ENCODE data around the gene PPIL1.

The PPIL1 gene

DNA sequence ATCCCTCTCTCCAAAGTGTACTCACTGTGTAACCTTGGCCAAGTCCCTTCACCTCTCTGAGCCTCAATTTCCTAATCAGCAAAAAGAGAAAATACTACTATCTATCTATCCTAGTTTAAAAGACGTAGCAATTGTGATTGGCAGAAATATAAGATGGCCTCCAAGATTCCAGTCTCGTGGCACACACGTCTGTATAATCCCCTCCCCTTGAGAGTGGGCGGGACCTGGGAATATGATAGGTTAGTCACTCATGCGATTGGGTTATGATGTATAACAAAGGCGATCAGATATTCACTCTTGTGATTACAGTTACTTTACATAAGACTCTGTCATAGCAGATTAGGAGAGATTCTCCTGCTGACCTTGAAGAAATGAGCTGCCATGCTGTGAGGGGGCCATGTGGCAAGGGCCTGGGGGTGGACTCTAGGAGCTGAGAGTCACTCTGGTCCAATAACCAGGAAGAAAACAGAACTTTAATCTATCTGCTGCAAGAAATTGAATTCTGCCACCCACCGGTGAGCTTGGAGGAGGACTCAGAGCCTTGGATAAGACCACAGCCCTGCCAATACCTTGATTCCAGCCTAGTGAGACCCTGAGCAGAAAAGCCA is 41.3 kb downstream of the PPIL1 start:
- no peak for DNase-seq

DNA sequence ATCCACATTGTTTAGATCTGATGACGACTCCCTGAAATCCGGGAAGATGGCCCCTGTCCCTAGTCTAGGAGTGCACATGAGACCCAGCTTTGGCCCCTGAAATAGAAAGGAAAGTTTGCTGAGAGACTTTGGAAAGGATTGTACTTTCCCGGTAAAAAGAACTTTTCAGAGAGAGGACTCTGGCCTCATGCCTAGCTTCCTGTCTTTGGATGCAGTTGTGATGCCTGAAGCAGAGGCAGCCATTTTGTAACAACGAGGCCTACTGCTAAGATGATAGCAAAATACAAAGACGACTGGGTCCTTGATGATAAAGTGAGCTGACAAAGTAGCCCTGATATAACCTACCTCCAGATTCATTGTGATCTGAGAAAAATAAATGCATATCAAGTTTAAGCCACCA is 42.3 kb downstream of the PPIL1 start:
- no peak for DNase-seq

DNA sequence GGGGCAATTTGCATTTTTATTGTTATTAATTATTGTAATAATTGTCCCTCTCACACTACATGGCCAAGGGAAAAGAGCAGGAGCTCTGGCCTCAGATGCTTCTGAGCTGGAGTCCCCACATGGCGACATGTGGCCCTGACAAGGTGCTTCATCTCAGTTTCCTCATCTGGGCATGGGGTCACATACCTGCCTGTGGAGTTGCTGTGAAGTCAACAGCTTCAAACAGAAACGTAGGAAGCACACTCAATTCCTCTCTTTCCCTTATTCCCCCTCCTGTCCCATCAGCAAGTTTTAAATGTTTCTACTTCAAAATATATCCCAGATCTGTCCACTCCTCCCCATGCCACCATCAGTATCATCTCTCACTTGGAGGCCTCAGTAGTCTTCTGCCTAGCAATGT is 44.0 kb downstream of the PPIL1 start:
- no peak for DNase-seq

DNA sequence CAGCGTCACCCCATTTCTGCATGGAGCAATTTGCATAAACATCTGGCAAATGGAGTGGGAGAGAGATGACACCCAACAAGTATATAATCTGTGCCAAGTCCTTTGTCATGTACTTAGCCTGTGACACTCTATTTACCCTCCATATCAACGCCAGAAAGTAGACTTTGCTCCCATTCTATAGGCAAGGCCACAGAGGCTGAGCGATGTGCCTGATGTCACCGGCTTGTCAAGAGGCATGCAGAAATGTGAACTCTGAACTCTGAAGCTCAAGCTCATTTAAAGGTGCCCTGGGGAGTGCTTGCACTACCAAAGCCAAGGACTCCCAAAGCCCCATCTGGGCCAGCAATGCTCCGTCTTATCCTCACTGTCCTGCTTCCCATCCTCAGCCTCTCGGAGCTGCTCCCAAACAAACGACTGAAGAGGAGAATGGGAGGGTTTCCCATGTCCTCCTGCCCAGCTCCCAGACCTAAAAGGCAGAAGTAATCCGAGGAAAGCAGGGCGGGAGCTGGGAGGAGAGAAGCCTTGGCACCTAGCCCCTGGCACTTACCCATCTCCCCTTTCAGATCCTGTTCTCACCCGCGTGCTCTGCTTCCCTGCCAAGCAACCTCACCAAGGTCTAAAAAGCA is 44.6 kb downstream of the PPIL1 start:
- DNase-seq: peak; percentile 27

DNA sequence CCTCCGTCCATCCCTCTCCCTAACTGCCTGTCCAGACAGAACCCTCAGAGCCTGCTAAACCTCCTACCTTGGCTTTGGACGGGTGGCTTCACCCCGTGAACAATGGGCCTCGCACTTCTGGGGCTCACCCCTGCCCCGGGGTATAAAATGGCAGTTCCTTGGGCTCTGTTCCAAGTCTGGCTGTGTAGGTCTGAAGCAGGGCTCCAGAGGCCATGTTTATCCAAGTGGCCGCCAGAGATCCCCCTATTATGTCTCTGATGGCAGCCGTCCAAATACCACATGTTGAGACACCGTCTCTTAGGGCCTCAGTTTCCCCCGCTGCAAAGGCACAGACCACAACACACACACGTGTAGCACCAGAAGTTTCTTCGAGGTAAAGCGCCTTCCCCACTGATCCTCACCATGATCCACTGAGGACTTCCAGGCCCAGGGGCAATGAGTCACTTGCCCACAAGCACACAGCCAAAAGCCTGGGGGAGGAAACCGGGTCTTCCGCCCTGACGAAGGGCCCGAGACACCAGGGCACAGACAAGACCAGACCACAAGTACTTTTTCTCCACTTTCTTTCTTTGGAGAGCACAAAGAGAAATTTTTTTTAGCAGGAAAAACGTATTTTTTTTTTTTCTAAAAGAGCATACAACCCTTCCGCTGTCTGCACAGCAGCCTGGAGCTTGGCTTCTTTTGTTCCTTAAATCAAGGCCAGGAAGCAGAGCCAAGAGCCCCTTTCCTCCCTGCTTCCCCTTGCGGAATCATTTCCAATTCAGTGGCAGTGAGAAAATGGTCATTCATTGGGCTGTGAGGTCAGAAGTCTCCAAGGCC is 47.1 kb downstream of the PPIL1 start:
- no peak for DNase-seq

DNA sequence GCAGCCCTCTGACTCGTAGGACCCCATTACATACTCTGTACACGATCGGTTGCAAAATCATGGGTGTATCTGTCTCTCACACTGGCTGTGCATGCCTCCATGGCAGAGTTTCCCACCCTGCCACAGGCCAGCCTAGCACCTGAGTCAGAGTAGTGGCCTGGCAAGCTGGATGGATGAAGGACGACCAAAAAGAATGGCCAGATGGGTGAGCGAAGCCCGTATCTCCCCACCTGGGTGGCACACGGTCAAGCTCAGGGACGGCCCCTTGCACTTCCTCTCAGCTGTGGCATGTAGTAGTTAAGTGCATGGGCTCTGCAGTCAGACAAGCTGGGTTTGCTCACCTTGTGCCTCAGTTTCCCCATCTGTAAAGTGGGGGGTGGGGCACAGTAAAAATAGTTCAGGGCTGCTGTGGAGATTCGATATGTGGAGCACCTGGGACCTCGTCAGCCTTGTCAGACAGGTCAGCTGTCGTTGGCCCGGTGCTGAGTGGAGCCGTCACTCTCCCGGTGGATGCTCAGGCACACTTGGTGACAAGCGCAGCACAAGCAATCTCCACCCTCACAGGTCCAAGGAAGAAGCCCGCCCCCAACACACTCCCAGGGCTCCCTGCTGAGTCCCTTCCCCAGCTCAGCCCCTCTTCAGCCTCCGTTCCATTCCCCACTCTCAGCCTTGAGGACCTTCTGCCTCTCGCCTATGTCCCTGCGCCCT is 47.9 kb downstream of the PPIL1 start:
- DNase-seq: no peak

DNA sequence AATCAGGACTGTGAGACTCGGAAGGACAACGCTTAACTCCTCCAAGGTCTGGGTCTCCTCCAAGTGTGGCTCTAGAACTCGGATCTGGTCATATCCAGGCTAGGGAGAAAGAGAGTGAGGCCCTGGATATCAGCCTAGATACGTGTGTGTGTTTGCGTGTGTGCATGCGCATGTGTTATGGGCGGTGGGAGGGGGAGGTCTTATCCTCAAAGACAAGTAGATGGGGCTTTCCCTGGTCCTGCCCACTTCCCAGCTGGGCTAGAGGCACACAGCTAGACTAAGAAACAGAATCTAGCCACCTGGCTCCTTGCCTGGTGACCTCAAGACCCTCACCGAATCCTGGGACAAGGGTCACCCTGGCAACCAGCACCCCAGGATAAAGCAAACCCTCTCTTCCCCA is 48.6 kb downstream of the PPIL1 start:
- DNase-seq: no peak

DNA sequence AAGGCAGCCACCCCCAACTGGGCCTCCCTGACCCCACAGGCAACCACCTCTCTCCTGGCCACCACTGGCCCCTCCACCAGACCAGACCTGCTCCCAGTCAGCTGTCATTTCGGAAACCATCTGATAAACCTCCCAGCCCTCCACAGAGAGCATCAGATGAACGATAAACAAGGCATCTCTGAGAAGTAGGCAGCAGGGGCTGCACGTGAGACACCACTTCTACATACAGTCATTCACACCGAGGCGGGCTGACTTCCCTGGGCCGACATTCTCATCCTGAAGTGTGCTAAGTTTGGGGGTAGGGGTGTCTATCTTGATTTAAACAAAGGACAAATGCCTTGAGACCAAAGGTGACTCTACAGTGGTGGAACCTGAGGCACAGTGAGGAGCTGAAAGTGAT is 49.2 kb downstream of the PPIL1 start:
- no peak for DNase-seq

DNA sequence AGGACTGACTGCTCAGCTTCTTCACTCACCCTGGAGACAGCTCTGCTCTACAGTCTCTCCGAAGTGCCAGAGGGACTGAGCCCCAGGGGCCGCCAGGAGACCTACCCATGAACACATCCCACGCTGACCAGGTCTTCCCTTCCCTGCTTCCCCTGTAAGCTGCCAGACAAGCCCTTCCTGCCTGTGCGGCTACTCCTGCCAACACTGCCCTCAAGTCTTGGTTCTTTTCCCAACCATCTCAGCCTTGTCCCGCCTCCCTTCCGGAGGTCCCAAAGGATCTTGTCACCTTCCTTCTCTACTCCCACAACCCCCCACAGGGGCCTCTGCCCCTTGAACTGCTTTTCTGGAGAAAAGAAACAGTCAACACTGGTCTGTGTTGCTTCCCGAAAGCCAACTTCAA is 50.4 kb downstream of the PPIL1 start:
- no peak for DNase-seq

DNA sequence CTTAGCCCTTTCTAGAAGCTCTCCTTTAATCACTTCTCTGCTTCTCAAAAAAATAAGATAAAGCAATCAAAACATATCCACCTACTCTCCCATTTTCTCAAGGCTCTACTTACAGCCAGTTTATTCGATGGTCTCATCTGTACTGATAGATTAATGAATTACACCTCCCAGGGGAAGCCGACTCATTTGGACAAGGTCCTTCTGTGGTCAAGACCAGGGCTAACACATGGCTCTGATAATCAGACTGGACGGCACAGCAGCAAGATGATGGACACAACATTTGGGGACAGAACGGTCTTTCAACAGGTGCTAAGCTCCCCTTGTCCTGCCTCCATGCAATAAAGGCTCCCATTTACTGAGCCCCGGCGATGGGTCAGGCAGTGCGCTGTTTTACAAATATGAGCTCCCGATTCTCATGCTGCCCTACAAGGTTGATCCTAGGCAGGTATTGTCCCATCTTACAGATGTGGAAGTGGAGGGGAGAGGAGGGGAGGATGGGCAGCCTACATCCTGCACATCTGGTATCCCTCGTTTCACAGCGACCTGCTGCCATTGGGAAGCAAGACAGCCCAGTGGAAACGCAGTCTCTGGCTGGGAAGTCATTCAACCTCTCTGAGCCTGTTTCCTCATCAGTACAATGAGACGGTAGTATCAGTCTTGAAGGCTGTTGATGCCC is 51.0 kb downstream of the PPIL1 start:
- DNase-seq: no peak

DNA sequence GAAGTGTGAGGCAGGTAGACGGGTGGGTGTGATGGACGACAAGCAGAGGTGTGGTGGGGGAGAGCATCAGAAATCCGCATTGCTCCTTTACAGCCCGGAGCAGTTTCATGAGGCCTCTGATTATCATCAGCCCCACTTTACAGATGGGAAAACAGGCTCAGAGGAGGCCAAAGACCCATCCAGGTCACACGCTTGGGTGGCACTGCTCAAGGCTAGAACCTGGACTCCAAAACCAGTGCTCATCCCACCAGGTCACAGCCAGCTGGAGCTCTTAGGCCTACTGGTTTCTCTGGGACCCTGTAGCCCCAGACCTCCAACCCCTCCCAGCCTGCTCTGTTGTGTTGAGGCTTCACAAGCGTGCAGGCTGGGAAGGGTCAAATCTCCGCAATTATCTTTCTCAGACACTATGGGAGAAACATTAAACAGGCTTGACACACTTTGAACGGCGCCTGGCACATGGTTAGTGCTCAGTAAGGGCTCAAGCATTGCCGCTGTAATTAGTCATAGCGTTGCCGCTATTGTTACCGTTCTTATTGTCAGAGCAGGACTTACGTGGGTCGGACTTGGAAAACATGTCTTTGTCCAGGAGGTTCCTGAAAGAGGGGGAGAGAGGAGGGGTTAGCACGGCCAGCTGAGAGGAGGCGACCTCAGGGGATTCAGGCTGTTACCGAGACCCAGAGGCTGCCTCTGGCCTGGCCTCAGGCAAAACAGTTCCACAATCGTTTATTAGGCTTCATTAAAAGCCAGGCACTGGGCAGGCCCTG is 51.9 kb downstream of the PPIL1 start:
- no peak for DNase-seq

DNA sequence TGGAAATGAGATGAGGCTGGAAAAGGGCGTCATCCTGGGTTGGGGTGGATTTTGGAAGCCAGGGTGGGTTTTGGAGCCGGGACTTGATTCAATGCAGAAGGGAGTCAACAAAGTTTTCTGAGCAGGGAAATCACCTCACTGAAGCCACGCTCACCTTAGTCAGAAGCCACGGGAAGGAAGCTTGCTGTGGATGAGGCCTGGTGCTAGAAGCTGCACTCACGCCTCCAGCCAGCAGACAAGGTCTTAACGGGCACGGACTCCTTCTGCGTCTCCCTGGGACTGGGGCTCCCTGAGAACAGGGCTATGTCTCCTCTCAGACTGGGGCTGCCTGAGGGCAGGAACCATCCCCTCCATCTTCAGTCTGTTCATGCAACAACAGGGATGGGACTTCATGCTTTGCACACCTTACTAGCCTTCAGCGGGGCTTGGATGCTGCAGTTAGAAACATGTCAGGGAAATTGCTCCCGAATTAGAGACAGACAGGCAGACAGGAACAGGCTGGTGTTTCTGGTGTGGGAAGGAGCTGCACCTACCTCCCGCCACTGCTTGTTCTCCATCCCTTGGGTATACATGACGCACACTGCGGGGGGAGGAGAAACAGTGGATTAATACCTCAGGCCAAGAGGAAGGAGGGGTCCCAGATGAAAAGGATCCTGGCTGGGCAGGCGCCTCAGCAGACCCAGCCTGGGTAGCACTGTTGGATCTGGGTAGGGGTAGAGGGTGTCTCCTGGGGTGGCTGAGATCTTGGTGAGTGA is 52.8 kb downstream of the PPIL1 start:
- DNase-seq: no peak

DNA sequence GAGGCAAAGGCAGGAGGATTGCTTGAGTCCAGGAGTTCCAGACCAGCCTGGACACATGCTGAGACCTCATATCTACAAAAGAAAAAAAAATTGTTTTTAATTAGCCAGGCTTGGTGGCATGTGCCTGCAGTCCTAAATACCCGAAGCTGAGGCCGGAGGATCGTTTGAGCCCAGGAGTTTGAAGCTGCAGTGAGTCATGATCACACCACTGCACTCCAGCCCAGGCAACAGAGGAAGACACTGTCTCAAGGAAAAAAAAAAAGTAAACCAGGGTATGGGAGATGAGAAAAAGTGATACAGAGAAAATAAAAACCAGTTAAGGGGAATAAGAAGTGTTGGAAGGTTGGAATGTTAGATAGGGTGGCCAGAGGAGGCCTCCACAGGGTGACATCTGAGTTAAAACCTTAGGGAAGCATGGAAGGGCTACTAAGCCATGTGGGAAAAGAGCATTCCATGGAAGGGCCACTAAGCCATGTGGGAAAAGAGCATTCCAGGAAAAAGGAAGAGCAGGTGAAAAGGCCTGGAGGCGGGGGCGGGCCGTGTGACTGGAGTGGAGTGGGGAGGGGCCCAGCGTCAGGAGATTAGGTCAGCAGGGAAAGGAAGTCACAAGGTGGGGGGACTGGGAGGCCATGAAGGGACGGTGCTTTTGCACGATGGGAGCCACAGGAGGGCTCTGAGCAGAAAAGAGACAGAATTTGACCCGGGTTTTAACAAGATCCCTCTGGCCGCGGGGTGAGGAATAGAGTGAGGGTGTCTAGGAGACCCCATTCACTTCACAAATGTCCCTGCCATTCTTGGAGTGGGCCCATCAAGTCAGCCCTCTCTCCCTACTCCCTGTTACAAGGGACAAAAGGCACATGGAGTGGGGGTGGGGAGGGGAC is 53.7 kb downstream of the PPIL1 start:
- no peak for DNase-seq

DNA sequence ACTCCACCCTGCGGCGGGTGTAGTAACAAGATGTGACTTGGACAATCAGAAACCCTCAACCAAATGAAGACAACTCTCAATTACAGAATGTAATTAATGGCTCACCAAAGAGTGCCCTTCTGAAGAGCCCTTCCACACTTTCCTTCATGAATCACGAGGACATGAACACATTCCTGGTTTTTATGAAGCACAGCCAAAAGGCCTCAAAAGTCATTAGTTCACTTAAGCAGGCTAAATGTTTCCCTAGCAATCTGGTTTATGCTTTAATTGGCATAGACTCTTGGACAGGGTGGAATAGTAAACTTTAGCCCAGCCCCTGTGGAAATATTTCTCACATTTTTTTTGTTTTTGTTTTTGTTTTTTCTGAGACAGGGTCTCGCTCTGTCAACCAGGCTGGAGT is 55.8 kb downstream of the PPIL1 start:
- no peak for DNase-seq

DNA sequence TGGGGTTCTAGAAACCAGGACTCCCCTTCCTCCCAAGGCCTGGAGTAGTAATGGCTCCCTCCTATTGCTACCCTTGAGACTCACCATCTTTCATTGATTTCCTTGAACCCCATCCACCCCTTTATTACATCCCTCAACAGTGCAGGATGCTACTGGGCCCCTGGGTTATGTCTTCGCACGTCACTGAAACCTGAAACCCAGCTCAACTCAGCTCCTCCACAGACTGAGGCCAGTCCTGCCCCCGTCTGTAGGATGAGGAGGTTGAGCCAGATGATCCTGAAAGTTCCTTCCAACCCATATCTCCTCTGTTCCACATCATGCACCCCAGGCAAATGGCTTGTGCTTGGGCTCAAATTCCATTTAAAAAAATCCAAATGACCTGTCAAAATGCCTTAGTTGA is 56.8 kb downstream of the PPIL1 start:
- DNase-seq: no peak

DNA sequence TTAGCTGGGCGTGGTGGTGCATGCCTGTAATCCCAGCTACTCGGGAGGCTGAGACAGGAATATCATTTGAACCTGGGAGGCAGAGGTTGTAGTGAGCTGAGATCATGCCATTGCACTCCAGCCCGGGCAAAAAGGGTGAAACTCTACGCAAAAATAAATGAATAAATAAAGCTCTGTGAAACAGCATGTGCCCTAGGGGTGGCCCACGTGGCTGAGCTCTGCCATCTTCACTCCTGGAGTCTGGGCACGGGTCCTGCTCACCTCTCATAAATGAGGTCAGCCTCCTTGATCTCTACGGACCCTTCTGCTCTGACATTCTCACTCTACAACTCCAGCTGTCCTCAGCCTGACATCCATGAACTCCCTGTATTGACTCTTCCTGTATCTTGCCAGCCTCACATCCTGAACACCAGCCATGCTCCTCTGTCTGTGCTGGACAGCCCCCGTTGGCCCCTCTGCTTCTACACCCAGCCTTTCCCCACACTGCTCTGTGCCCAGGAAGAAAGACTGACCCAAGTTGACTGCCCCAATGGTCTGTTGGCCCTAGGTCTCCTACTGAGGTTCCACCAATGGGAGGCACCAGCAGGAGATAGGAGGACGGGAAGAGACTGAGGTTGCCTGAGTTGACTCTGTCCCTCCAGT is 57.3 kb downstream of the PPIL1 start:
- no peak for DNase-seq

DNA sequence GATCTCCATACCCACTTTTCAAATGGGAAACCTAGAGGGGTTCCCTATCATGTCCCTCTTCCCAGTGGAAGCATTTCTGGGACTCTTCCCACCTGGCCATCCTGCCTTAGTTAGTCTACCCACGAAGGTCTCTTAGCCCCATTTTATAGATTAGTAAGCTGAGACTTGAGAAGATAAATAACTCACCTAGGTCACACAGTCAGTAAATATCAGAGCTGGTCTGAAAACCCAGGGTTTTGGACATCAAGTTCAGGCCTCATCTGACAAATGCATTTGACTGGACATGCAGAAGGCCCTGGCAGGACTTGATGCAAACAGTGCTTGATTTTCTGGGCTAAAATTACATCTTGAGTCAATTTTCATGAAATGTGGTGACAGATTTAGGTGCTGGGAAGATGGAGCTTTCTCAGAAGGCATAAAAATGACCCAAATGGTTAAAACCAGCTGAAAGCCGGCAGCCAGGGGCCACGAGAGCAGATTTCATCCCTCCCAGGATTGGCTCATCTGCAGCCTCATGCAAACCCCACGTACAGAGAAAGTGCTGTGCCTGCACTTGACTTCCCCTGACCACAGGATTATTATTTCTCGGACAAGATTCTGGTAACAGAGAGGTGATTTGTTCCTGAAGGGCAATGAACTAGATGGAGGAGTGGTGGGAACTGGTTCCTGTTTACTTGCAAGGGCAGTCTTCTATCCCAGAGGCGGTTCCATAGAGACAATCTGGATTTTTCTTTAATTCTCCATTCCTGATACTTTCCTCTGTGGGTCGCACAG is 58.5 kb downstream of the PPIL1 start:
- no peak for DNase-seq

DNA sequence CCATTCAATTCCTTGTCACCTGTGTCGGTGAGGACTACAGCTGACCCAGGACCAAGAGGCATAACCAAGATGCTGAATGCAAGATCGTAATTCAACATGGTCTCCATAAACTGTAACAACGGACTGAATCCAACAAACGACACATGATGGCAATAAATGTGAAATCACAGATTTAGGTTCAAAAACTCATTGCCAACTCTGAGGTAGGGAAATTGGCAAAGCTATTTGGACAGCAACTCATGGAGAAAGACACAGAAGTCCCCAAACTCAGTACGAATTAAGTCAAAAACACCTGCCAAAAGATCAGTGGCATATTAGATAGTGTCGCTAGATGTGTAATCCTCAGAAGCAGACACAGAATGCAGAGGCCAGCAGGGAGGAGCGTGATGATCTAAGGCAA is 60.4 kb downstream of the PPIL1 start:
- no peak for DNase-seq

DNA sequence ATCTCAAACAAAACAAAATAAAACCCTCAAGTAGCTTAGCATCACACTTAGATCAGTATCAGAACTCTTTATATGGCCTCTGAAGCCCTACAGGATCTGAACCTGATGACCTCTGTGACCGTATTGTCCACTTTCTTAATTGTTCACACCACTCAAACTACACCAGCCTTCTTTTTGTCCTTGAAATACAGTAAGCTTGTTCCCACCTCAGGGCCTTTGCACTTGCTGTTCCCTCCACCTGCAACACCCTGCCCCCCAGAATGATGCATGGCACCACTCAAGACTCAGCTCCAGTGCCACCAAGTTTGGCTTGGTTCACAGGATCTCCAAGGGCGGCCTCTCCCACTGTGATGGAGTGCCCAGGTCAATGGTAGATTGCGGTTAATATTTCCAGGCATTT is 61.1 kb downstream of the PPIL1 start:
- DNase-seq: no peak

Measured in NCI-H345 (cell line).